OCI-LY7 (cell line): ENCODE measurements around the gene RSKR.

Experiments used
- CTCF ChIP-seq: fragments of 200-600 bp; sonication (generic); conservative IDR thresholded peaks from 2 replicates; pipeline ENCODE4 v1.5.1; 2014; ENCODE audit warnings: mild to moderate bottlenecking, antibody characterized with exemption, low read length, moderate library complexity, mixed read lengths
- EZH2phosphoT487 ChIP-seq: fragments of 200-600 bp; sonication (generic); IDR thresholded peaks from 2 replicates; pipeline ENCODE4 v1.6.1; 2018; ENCODE audit warnings: low read depth, borderline replicate concordance, mild to moderate bottlenecking, mixed run types, antibody characterized with exemption, low read length, moderate library complexity, mixed read lengths

- no peak for TF ChIP-seq CTCF
- no peak for TF ChIP-seq EZH2phosphoT487
Observed at GRCh38 chr17:28572259-28573039, 41.5 kb downstream of the RSKR start.
